ENCODE measurements around the gene ATP11A.

- TF ChIP-seq CTCF (IDR thresholded peaks at IDR 0.05): no peak
- no peak for TF ChIP-seq POLR2A (IDR thresholded peaks at IDR 0.05)
- no peak for TF ChIP-seq EP300 (IDR thresholded peaks at IDR 0.05)
Observed at GRCh38 chr13:112761701-112762689, 72.2 kb downstream of the ATP11A start.
